ENCODE results near the gene FLNB.

GRCh38 chr3:58021072-58021959 lies 13.1 kb downstream of the FLNB start:
- TF ChIP-seq MAX (IDR thresholded peaks at IDR 0.05) (peak; percentile 52), RAD21 (IDR thresholded peaks at IDR 0.05; ENCODE audit: low read depth) (no peak), EP300 (IDR thresholded peaks at IDR 0.05; ENCODE audit: borderline replicate concordance) (peak; percentile 93), REST (IDR thresholded peaks at IDR 0.05; ENCODE audit: low read depth) (no peak), YY1 (IDR thresholded peaks at IDR 0.05; ENCODE audit: low read depth) (peak; percentile 59; the same call in 1 of the 2 replicates)

Data from Ishikawa (cell line).